Measurements from ENCODE around the gene HTR6.

HTR6 gene

DNA sequence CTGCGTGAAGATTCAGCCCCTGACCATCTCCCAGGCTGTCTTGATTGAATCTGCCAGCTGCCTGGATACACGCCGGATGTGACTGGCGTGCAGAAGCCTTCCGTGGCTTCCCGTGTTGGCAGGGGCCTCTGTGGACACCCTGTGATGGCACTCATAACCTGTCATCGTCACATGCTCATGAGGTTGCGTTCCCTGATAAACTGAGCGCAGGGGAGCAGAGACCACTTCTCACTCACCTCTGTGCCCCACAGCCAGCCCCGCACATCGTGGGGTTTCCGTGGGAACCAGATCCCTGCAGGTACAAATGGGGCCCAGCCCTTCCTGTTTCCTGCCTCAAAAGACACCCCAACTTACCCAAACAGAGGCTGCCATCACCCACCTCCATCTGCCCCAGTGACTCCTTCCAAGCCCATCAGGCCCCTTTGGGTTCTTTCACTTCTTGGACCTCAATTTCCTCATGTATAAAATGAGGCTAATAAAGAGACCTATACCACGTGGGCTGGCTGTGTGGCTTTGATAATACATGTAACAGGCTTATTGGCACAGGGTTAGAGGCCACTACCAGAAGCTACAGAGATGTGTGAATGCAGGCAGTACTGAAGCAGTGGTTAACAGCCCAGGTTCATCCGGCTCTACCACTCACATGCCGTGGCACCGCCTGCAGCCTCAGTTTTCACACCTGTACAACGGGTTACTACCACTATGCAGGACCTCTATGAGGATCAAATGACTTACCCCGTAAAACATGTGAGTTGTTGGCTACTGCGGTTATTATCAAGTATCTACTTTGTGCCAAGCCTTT, 23.6 kb downstream of the HTR6 start:
- Mint-ChIP-seq H3K36me3 (ENCODE audit: low read depth) (no peaks in the 10 kb centered on the region), H3K27ac (no peak overlapping the region), H3K9me3 (peaks cover 2% of the 10 kb centered on the region), H3K4me1 (no peaks in the 10 kb centered on the region), H3K27me3 (ENCODE audit: low read depth) (peaks cover 4% of the 10 kb centered on the region), H3K4me3 (no peak overlapping the region)
- TF ChIP-seq, protein P1, sequence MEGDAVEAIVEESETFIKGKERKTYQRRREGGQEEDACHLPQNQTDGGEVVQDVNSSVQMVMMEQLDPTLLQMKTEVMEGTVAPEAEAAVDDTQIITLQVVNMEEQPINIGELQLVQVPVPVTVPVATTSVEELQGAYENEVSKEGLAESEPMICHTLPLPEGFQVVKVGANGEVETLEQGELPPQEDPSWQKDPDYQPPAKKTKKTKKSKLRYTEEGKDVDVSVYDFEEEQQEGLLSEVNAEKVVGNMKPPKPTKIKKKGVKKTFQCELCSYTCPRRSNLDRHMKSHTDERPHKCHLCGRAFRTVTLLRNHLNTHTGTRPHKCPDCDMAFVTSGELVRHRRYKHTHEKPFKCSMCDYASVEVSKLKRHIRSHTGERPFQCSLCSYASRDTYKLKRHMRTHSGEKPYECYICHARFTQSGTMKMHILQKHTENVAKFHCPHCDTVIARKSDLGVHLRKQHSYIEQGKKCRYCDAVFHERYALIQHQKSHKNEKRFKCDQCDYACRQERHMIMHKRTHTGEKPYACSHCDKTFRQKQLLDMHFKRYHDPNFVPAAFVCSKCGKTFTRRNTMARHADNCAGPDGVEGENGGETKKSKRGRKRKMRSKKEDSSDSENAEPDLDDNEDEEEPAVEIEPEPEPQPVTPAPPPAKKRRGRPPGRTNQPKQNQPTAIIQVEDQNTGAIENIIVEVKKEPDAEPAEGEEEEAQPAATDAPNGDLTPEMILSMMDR (IDR thresholded peaks at IDR 0.05; ENCODE audit: unreplicated experiment in 3 of 3): no peak

DNA sequence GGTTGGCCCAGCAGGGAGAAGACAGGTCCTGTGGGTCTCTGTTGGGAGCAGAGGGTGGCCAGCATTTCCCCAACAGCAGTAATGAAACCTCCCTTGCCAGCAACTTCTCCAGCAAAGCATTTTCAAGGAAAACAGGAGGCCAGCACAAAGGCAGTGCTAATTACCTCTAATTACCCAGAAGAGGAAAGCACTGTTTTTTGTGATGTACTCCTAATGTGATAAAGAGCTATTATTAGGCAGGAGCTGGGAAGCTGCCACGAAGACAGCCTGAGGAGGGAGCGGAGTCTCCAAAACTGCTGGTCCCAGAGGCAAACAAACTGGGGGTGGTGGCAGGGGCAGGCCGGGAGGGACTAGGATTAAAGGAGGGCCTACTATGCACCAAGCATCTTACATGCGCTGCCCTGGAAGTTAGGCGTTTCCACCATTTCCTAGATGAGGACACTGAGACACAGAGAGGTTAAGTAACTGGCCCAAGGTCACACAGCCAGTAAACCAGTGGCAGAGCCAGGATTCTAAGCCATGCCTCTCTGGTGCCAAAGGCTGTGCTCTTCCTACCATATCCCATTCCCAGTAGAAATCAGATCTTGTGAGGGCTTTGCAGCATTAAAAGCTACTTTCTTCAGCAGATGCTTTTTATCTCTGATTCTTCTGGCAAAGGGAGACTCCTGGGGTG, 24.5 kb downstream of the HTR6 start:
- Mint-ChIP-seq H3K27me3 (ENCODE audit: low read depth) (peaks cover 4% of the 10 kb centered on the region), H3K4me3 (no peak overlapping the region), H3K4me1 (no peaks in the 10 kb centered on the region), H3K9me3 (peaks cover 2% of the 10 kb centered on the region), H3K36me3 (ENCODE audit: low read depth) (no peaks in the 10 kb centered on the region), H3K27ac (no peak overlapping the region)
- TF ChIP-seq, protein P1 (IDR thresholded peaks at IDR 0.05; ENCODE audit: unreplicated experiment in 3 of 3): no peak

DNA sequence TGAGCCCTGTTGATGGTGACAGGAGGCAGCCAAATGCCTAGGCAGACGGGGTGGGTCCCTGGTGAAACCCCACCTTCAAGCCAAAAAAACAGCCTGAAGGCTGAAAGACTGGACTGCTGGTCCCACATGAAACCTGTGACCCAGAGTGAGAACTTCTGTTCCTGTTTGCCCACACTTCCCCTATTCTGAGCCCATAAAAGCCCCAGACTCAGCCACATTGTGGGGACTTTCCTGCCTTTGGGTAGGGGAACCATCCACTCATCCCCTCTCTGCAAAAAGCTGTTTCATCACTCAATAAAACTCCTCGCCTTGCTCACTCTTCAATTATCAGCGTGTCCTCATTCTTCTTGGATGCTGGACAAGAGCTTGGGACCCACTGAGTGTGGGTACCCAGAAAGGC, 25.2 kb downstream of the HTR6 start:
- H3K27ac Mint-ChIP-seq: no peak overlapping the region
- peaks cover 2% of the 10 kb centered on the region for H3K9me3 Mint-ChIP-seq
- no peak overlapping the region for H3K4me3 Mint-ChIP-seq
- H3K4me1 Mint-ChIP-seq: no peaks in the 10 kb centered on the region
- TF ChIP-seq, protein P1 (IDR thresholded peaks at IDR 0.05; ENCODE audit: unreplicated experiment in 3 of 3): no peak
- peaks cover 4% of the 10 kb centered on the region for H3K27me3 Mint-ChIP-seq (ENCODE audit: low read depth)
- H3K36me3 Mint-ChIP-seq (ENCODE audit: low read depth): no peaks in the 10 kb centered on the region

DNA sequence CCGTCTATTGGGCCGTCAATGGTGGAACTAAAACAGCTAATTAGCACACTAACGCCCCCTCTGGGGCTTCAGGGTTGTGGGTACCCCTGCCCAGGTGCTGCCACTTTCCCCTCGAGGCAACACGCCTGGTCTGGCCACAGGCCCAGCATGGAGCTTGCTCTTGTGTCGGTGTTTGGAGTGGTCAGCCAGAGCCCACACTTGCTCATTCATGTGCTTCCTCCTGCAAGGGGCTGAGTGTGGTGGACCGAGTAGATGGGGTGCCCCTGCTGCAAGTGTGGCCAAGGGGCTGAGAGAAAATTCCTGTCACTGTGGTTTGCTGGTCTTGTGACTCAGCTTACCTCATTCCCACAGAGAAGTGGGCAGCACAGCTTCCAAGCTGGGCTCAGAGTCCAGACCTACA, 25.7 kb downstream of the HTR6 start:
- H3K4me1 Mint-ChIP-seq: no peaks in the 10 kb centered on the region
- H3K9me3 Mint-ChIP-seq: peaks cover 2% of the 10 kb centered on the region
- H3K36me3 Mint-ChIP-seq (ENCODE audit: low read depth): no peaks in the 10 kb centered on the region
- peaks cover 4% of the 10 kb centered on the region for H3K27me3 Mint-ChIP-seq (ENCODE audit: low read depth)
- H3K27ac Mint-ChIP-seq: no peak overlapping the region
- TF ChIP-seq, protein P1 (IDR thresholded peaks at IDR 0.05; ENCODE audit: unreplicated experiment in 3 of 3): no peak
- no peak overlapping the region for H3K4me3 Mint-ChIP-seq

DNA sequence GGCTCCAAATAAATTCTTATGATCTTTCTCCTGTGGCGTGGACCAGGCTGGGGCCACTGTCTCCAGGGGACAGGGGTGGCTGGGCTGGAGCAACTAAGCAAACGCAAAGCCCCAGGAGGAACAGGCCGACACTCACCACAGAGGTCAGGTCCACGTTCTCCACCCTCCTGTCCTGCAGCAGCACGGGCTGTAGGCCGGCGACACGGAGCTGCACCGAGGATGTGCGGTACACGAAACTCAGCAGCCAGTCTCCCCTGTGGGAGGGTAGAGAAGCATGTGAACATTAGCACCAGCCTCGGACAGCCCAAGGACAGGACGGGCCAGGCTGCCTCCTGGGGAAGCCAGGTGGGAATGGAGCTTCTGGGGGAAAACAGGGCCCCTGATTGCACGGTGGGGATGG, 29.6 kb downstream of the HTR6 start:
- Mint-ChIP-seq H3K9me3 (no peaks in the 10 kb centered on the region), H3K4me1 (no peaks in the 10 kb centered on the region), H3K27ac (no peak overlapping the region), H3K4me3 (no peak overlapping the region), H3K27me3 (ENCODE audit: low read depth) (no peaks in the 10 kb centered on the region), H3K36me3 (ENCODE audit: low read depth) (no peaks in the 10 kb centered on the region)
- TF ChIP-seq, protein P1 (IDR thresholded peaks at IDR 0.05; ENCODE audit: unreplicated experiment in 3 of 3): no peak

All from nephron (organoid).